ENCODE measurements around the gene GLS2.
A peak's percentile ranks its signal among the peaks of the same experiment; 100 is the strongest.

Gene GLS2

DNA sequence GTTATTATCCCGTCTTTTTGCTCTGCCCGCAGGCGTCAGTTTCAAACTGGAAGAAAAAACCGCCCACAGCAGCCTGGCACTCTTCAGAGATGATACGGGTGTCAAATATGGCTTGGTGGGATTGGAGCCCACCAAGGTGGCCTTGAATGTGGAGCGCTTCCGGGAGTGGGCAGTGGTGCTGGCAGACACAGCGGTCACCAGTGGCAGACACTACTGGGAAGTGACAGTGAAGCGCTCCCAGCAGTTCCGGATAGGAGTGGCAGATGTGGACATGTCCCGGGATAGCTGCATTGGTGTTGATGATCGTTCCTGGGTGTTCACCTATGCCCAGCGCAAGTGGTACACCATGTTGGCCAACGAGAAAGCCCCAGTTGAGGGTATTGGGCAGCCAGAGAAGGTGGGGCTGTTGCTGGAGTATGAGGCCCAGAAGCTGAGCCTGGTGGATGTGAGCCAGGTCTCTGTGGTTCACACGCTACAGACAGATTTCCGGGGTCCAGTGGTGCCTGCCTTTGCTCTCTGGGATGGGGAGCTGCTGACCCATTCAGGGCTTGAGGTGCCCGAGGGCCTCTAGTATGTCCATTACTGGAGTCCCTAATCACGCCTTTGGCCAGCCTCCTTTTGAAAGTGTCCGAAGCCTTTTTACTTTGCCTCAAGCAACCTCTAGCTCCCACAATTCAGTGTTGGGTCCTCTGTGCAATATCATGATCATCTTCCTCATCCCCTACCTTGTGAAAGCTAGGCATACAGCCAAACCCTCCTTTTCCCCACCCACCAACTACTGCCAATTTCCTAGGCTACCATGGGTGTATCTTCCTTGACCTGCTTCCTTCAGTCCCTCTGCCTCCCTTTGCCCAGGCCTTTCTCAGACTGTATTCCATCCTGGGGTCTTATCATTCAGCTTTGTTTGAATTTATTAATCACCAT, 18.7 kb downstream of the GLS2 start:
- no peaks in the 10 kb centered on the region for H3K9me3 ChIP-seq (ENCODE audit: control insufficient read depth, low read length)
- H3K36me3 ChIP-seq (ENCODE audit: control insufficient read depth, insufficient read depth, low read length): no peaks in the 10 kb centered on the region
- peak overlapping the region; percentile 80 for H3K27ac ChIP-seq (ENCODE audit: insufficient read depth, low read length, poor library complexity, severe bottlenecking)
- no peaks in the 10 kb centered on the region for H3K27me3 ChIP-seq (replicated peaks; ENCODE audit: control insufficient read depth, insufficient read depth, low read length, poor library complexity, severe bottlenecking)
- no peak for DNase-seq
- peak overlapping the region; percentile 77 for H3K4me3 ChIP-seq (ENCODE audit: insufficient read depth, low read depth, low read length, poor library complexity, severe bottlenecking)
- H3K4me1 ChIP-seq (ENCODE audit: control insufficient read depth, insufficient read depth, low read length, poor library complexity, severe bottlenecking): peaks cover 10% of the 10 kb centered on the region

DNA sequence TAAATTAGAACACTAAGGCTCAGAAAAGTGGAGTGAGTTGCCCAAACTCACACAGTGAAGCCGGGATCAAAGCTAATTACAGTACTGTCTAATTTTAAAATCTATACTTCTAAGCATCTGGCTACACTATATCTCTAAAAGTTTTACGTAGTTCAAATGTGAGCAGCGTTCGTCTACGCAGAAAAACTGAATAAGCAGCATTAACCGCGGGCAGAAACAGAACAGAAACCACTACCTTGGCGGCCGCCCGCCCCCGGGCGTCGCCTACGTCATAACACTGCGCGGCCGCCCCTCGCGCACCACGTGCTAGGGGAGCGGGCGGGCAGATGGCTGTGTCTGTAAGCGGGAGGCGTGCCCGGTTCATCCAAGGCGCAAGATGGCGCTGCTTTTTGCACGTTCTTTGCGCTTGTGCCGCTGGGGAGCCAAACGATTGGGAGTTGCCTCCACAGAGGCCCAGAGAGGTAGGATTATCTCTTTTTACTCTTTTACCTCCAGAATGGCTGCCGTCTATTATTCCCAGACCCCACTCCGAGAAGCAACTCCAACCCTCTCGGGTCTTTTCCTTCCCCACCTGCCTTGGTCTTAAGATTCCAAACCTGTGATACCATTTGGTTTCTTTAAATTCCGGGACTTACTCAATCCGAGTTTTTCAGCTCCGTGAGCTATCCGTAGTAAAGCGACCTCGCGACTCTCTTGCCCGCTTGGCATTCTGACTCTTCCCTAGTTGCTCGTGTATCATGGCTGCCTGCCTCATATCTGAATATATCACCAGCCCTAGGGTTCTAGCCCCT, 19.6 kb downstream of the GLS2 start, which contains the start of gene SPRYD4:
Gene SPRYD4 (plus strand): TSS at position 363 of the 791 bp plus-strand sequence. CDS start 14 bp downstream, at position 377.
- Histone ChIP-seq H3K27me3 (replicated peaks; ENCODE audit: control insufficient read depth, insufficient read depth, low read length, poor library complexity, severe bottlenecking) (no peaks in the 10 kb centered on the region), H3K4me1 (ENCODE audit: control insufficient read depth, insufficient read depth, low read length, poor library complexity, severe bottlenecking) (peaks cover 10% of the 10 kb centered on the region), H3K27ac (ENCODE audit: insufficient read depth, low read length, poor library complexity, severe bottlenecking) (peak within 1 kb of the TSS; percentile 80), H3K36me3 (ENCODE audit: control insufficient read depth, insufficient read depth, low read length) (no peaks in the 10 kb centered on the region), H3K4me3 (ENCODE audit: insufficient read depth, low read depth, low read length, poor library complexity, severe bottlenecking) (peak within 1 kb of the TSS; percentile 77), H3K9me3 (ENCODE audit: control insufficient read depth, low read length) (no peaks in the 10 kb centered on the region)
- DNase-seq: peak; percentile 90 to 91 (median 90)

DNA sequence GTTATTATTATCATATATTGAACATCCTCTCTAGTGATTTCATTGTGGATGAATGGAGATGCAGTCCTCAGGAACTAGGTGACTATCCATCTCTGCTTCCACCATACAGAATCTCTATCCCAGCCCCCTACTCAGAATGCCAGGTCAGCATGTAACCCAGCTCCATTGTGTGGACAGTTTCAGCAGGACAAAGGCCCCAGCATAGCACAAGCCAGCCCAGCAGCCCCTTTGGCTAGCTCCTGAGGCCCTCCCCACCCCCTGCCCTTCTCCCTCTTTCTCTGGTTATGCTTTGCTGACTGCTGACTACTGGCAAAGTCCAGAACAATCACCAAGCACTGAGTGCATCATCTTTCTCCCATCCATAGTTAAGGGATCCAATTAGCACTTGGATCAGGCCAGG, 25.4 kb downstream of the GLS2 start:
- Histone ChIP-seq H3K4me3 (ENCODE audit: insufficient read depth, low read depth, low read length, poor library complexity, severe bottlenecking) (no peak overlapping the region), H3K36me3 (ENCODE audit: control insufficient read depth, insufficient read depth, low read length) (no peaks in the 10 kb centered on the region), H3K9me3 (ENCODE audit: control insufficient read depth, low read length) (no peaks in the 10 kb centered on the region), H3K4me1 (ENCODE audit: control insufficient read depth, insufficient read depth, low read length, poor library complexity, severe bottlenecking) (no peaks in the 10 kb centered on the region), H3K27me3 (replicated peaks; ENCODE audit: control insufficient read depth, insufficient read depth, low read length, poor library complexity, severe bottlenecking) (no peaks in the 10 kb centered on the region), H3K27ac (ENCODE audit: insufficient read depth, low read length, poor library complexity, severe bottlenecking) (no peak overlapping the region)
- no peak for DNase-seq

DNA sequence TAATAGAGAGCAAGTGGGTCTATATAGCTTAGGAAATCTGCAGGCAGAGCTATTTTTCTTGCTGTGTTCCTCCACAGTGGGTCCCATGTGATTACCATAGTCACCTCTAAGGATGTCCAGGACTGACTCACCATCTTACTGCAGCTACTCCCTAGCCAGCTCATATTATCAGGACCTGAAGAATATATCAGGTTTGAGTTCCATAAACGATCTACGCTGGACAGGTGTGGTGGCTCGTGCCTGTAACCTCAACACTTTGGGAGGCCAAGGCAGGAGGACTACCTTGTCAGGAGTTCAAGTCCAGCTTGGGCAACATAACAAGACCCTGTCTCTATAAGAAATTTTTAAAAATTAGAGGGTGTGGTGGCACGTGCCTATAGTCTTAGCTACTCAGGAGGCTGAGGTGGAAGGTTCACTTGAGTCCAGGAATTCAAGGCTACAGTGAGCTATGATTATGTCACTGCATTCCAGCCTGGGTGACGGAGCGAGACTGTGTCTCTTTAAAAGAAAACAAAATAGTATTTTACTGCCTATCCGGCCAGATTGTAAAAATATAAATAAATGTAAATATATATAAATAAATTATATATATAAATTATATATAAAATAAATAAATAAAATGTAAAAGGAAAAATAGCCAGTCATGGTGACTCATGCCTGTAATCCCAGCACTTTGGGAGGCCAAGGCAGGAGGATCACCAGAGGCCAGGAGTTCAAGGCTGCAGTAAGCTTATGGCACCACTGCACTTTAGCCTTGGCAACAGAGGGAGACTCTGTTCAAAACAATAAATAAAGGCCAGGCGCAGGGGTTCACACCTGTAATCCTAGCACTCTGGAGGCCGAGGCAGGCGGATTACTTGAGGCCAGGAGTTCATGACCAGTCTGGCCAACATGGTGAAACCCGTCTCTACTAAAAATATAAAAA, 26.5 kb downstream of the GLS2 start:
- no peak for DNase-seq

DNA sequence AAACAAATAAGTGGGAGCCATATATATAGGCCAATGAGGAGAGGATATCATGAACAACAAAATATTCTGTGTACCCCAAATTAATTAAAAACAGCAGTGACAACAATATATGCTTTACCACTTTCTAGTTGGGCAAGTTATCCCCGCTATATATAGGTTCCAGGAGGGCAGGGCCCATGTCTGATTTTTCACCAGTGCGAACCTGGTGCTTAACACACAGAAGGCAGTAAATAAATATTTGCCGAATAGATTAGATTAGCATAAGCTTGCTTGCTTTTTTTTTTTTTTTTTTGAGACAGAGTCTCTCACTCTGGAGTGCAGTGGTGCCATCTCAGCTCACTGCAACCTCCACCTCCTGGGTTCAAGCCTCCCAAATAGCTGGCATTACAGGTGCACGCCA, 30.1 kb downstream of the GLS2 start:
- no peaks in the 10 kb centered on the region for H3K27me3 ChIP-seq (replicated peaks; ENCODE audit: control insufficient read depth, insufficient read depth, low read length, poor library complexity, severe bottlenecking)
- no peaks in the 10 kb centered on the region for H3K4me1 ChIP-seq (ENCODE audit: control insufficient read depth, insufficient read depth, low read length, poor library complexity, severe bottlenecking)
- no peak for DNase-seq
- no peak overlapping the region for H3K27ac ChIP-seq (ENCODE audit: insufficient read depth, low read length, poor library complexity, severe bottlenecking)
- H3K4me3 ChIP-seq (ENCODE audit: insufficient read depth, low read depth, low read length, poor library complexity, severe bottlenecking): no peak overlapping the region
- H3K9me3 ChIP-seq (ENCODE audit: control insufficient read depth, low read length): no peaks in the 10 kb centered on the region
- H3K36me3 ChIP-seq (ENCODE audit: control insufficient read depth, insufficient read depth, low read length): no peaks in the 10 kb centered on the region

More for the DNA sequence above, 26.5 kb downstream of the GLS2 start:
- H3K4me3 ChIP-seq (ENCODE audit: insufficient read depth, low read depth, low read length, poor library complexity, severe bottlenecking): no peak overlapping the region
- no peaks in the 10 kb centered on the region for H3K4me1 ChIP-seq (ENCODE audit: control insufficient read depth, insufficient read depth, low read length, poor library complexity, severe bottlenecking)
- no peaks in the 10 kb centered on the region for H3K9me3 ChIP-seq (ENCODE audit: control insufficient read depth, low read length)
- H3K36me3 ChIP-seq (ENCODE audit: control insufficient read depth, insufficient read depth, low read length): no peaks in the 10 kb centered on the region
- H3K27me3 ChIP-seq (replicated peaks; ENCODE audit: control insufficient read depth, insufficient read depth, low read length, poor library complexity, severe bottlenecking): no peaks in the 10 kb centered on the region
- H3K27ac ChIP-seq (ENCODE audit: insufficient read depth, low read length, poor library complexity, severe bottlenecking): no peak overlapping the region

DNA sequence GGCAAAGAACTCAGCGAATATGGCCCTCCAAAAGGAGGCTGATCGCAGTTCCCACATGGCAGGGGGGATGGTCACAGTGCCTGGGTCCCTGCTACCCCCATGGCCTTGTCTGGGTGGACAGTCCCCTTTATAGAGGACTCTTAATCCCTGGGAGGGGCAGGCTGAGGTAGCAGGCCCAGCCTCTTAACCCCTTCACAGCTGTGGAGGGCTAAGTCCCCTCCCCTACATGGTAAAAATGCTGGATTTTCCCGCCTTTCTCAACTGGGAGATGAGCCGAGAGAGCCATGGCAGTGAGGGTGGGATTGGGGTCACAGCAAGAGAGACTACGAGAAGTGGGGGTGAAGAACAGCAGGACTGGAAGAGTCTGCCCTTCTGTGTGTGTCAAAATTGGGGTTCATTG, 33.4 kb downstream of the GLS2 start, which contains the start of gene MIP:
Gene MIP (minus strand): TSS at position 101 of the 400 bp plus-strand sequence. CDS start 44 bp downstream, at position 57.
- DNase-seq: no peak
- Histone ChIP-seq H3K27me3 (replicated peaks; ENCODE audit: control insufficient read depth, insufficient read depth, low read length, poor library complexity, severe bottlenecking) (no peaks in the 10 kb centered on the region), H3K27ac (ENCODE audit: insufficient read depth, low read length, poor library complexity, severe bottlenecking) (no peak within 1 kb of the TSS), H3K4me3 (ENCODE audit: insufficient read depth, low read depth, low read length, poor library complexity, severe bottlenecking) (no peak within 1 kb of the TSS), H3K36me3 (ENCODE audit: control insufficient read depth, insufficient read depth, low read length) (no peaks in the 10 kb centered on the region), H3K9me3 (ENCODE audit: control insufficient read depth, low read length) (no peaks in the 10 kb centered on the region), H3K4me1 (ENCODE audit: control insufficient read depth, insufficient read depth, low read length, poor library complexity, severe bottlenecking) (no peaks in the 10 kb centered on the region)

DNA sequence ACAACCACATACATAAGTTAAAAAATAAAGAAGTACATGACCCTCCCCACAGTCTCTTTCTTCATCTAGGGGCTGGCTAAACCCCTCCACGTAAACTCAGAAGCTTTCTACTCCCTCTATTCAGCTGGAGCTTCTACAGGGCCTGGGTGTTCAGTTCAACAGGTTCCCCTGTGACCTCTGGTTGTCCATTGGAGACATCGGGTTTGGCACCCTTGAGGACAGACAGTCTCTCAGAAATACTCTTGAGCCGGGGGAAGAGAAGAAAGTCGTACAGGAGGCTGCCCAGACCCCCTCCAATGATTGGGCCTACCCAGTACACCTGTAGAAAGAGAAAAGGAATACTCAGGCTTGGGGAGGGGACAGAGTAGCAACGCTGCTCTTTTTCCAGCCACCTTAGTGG, 36.8 kb downstream of the GLS2 start:
- no peak overlapping the region for H3K27ac ChIP-seq (ENCODE audit: insufficient read depth, low read length, poor library complexity, severe bottlenecking)
- no peaks in the 10 kb centered on the region for H3K36me3 ChIP-seq (ENCODE audit: control insufficient read depth, insufficient read depth, low read length)
- DNase-seq: no peak
- no peaks in the 10 kb centered on the region for H3K27me3 ChIP-seq (replicated peaks; ENCODE audit: control insufficient read depth, insufficient read depth, low read length, poor library complexity, severe bottlenecking)
- no peaks in the 10 kb centered on the region for H3K9me3 ChIP-seq (ENCODE audit: control insufficient read depth, low read length)
- no peaks in the 10 kb centered on the region for H3K4me1 ChIP-seq (ENCODE audit: control insufficient read depth, insufficient read depth, low read length, poor library complexity, severe bottlenecking)
- no peak overlapping the region for H3K4me3 ChIP-seq (ENCODE audit: insufficient read depth, low read depth, low read length, poor library complexity, severe bottlenecking)

DNA sequence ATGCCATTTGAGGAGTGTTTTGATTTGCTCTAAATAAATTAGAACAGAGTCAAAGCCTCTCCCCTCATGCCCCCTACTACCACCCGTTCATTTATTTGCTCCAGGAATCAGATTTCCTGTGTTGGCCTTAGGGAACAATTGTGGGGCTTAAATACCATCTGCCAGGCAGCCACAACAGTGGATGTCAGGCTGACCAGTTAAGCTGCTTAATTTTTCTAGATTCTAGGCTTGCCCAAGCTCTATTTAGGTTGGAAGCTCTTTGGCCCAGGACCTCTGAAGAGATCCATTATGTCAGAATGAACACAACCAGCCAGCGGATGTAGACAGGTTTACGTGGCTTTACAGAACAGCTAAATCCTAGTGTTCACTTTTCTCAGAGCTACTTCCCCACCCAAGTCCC, 37.7 kb downstream of the GLS2 start:
- Histone ChIP-seq H3K4me3 (ENCODE audit: insufficient read depth, low read depth, low read length, poor library complexity, severe bottlenecking) (no peak overlapping the region), H3K9me3 (ENCODE audit: control insufficient read depth, low read length) (no peaks in the 10 kb centered on the region), H3K36me3 (ENCODE audit: control insufficient read depth, insufficient read depth, low read length) (no peaks in the 10 kb centered on the region), H3K27ac (ENCODE audit: insufficient read depth, low read length, poor library complexity, severe bottlenecking) (no peak overlapping the region), H3K4me1 (ENCODE audit: control insufficient read depth, insufficient read depth, low read length, poor library complexity, severe bottlenecking) (no peaks in the 10 kb centered on the region), H3K27me3 (replicated peaks; ENCODE audit: control insufficient read depth, insufficient read depth, low read length, poor library complexity, severe bottlenecking) (no peaks in the 10 kb centered on the region)
- no peak for DNase-seq

DNA sequence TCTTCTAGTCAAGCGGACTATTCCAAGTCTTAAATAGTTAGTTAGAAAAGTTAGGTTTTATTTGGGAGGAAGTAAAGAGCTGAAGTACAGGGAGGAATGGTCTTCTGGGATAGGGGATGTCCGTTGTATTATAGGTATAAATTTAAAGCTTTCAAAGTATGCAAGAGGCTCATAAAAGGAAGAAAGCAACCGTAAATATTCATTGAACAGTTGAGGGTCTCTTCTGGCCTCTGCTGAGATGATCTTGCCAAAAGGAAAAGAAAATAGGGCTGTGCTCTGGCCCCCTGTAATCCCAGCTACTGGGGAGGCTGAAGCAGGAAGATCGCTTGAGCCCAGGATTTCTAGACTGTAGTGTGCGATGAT, 38.4 kb downstream of the GLS2 start:
- no peak for DNase-seq
- no peaks in the 10 kb centered on the region for H3K27me3 ChIP-seq (replicated peaks; ENCODE audit: control insufficient read depth, insufficient read depth, low read length, poor library complexity, severe bottlenecking)
- no peaks in the 10 kb centered on the region for H3K9me3 ChIP-seq (ENCODE audit: control insufficient read depth, low read length)
- no peaks in the 10 kb centered on the region for H3K4me1 ChIP-seq (ENCODE audit: control insufficient read depth, insufficient read depth, low read length, poor library complexity, severe bottlenecking)
- peak overlapping the region; percentile 84 for H3K4me3 ChIP-seq (ENCODE audit: insufficient read depth, low read depth, low read length, poor library complexity, severe bottlenecking)
- no peaks in the 10 kb centered on the region for H3K36me3 ChIP-seq (ENCODE audit: control insufficient read depth, insufficient read depth, low read length)
- H3K27ac ChIP-seq (ENCODE audit: insufficient read depth, low read length, poor library complexity, severe bottlenecking): peak overlapping the region; percentile 58

All from effector memory CD4-positive, alpha-beta T cell (primary cell).